PFSK-1 (cell line): ENCODE data around the gene GLT6D1.

Experiments
- FOXP2 ChIP-seq: optimal IDR thresholded peaks from 2 replicates; pipeline ENCODE3; 2011; ENCODE audit warnings: borderline replicate concordance, control low read depth, inconsistent platforms; ENCODE audit not compliant: insufficient read depth; ENCODE audit errors: extremely low read length, extremely low read depth
- POLR2AphosphoS5 ChIP-seq: IDR thresholded peaks from 2 replicates; pipeline ENCODE4 v1.6.1; 2012; ENCODE audit warnings: low read depth, mild to moderate bottlenecking, control low read depth, low read length, moderate library complexity
- SIN3A ChIP-seq: IDR thresholded peaks from 2 replicates; pipeline ENCODE4 v1.6.1; 2012; ENCODE audit warnings: mild to moderate bottlenecking, low read length, moderate library complexity, borderline replicate concordance; ENCODE audit not compliant: insufficient read depth
- TAF1 ChIP-seq: IDR thresholded peaks from 2 replicates; pipeline ENCODE4 v1.6.1; 2012; ENCODE audit warnings: low read length, control low read depth, borderline replicate concordance; ENCODE audit not compliant: insufficient read depth
- TF ChIP-seq, protein P1 (sequence below), 2 experiments: IDR thresholded peaks; 2 replicates each; pipeline versions ENCODE4 v1.6.1 to v1.8.0; 2011 to 2012; ENCODE audit warnings: low read depth in 2 of 2, low read length in 2 of 2, control low read depth in 1 of 2, inconsistent platforms in 1 of 2, mild to moderate bottlenecking in 1 of 2, moderate library complexity in 1 of 2; ENCODE audit not compliant: insufficient read depth in 1 of 2

The GLT6D1 gene

DNA sequence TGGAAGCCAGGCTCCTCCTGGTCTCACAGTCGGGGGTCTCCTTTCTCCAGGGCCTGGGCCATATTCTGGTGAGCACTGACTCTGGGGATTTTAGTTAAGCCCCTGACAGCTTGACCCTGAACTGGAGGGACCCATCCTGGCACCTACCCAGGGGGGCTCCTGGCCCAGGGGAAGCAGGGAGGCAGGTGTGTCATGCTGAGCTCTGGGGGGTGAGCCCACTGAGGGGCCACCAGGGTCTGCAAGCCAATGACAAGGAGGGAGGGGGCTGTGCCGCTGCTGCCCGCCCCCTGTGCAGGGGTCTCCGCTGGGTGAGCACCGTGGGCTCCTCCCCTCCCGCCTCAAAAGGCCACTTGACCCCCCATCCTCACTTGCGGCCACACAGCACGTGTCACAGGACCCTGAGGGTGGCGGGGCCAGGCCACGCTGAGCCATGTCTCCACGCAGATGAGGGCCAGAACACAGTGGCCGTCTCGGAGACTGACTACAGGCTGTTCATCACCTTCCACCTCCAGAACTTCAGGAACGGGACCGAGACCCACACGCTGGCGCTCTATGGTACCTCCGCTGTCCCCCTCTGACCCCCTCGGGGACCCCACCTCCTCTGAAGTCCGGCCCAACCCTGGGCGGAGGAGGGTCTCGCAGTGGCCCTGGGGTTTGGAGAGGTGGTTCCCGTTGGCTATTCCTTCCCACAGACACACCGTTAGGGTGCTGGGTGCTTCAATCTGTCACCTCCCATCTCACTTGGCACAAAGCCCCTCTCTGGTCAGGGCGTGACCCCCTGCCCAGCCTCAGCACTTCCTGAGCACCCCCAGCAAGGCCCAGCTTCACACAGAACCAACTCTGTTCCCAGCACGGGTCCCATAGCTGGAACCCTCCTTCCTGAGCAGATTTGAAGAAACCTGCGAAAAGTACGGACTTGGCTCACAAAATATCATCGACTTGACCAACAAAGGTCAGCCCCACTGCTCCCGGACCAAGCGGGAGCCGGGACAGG is 25.8 kb upstream of the GLT6D1 start:
- TF ChIP-seq, protein P1, sequence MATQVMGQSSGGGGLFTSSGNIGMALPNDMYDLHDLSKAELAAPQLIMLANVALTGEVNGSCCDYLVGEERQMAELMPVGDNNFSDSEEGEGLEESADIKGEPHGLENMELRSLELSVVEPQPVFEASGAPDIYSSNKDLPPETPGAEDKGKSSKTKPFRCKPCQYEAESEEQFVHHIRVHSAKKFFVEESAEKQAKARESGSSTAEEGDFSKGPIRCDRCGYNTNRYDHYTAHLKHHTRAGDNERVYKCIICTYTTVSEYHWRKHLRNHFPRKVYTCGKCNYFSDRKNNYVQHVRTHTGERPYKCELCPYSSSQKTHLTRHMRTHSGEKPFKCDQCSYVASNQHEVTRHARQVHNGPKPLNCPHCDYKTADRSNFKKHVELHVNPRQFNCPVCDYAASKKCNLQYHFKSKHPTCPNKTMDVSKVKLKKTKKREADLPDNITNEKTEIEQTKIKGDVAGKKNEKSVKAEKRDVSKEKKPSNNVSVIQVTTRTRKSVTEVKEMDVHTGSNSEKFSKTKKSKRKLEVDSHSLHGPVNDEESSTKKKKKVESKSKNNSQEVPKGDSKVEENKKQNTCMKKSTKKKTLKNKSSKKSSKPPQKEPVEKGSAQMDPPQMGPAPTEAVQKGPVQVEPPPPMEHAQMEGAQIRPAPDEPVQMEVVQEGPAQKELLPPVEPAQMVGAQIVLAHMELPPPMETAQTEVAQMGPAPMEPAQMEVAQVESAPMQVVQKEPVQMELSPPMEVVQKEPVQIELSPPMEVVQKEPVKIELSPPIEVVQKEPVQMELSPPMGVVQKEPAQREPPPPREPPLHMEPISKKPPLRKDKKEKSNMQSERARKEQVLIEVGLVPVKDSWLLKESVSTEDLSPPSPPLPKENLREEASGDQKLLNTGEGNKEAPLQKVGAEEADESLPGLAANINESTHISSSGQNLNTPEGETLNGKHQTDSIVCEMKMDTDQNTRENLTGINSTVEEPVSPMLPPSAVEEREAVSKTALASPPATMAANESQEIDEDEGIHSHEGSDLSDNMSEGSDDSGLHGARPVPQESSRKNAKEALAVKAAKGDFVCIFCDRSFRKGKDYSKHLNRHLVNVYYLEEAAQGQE (IDR thresholded peaks at IDR 0.05; ENCODE audit: insufficient read depth in 1 of 2, low read depth in 2 of 2, low read length in 2 of 2), result no peak
- no peak for TF ChIP-seq POLR2AphosphoS5
- no peak for TF ChIP-seq SIN3A
- TF ChIP-seq TAF1, result no peak
- no peak for TF ChIP-seq FOXP2

DNA sequence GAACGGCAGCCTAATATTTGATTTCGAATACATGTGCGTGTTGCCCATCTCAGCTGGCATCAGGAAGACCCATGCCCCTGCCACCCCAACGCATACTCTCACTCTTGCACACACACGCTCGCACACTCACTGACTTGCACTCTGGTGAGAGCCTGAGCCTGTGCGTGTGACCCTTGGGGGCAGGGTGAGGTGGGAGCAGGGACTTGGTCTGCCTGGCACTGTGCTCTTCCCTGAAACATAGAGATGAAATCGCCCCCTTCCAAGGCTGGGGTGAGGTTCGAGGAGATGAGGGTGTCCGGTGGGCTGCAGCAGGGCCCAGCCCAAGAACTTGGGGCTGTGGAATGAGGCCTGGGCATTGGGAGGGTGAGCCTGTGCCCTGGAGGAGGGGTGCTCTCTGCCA is 24.9 kb upstream of the GLT6D1 start:
- TF ChIP-seq TAF1 (no peak), SIN3A (no peak), FOXP2 (no peak), POLR2AphosphoS5 (no peak)
- TF ChIP-seq, protein P1 (IDR thresholded peaks at IDR 0.05; ENCODE audit: insufficient read depth in 1 of 2, low read depth in 2 of 2, low read length in 2 of 2), result no peak

DNA sequence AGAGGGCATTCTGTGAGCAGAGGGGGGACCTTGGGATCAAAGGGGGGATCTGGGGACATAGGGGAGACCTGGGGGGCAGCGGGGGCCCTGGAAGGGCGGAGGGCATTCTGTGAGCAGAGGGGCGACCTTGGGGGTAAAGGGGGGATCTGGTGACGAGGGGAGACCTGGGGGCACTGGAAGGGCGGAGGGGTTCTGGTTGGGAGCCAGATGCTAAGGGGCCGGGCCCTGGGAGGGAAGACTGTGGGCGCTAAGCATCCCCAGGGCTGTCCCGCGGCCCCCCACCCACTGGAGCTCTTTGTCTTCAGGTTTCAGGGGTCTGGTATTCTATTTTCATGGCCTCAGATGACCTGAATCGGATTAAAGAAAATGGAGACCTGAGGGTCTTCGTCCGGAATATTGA is 24.5 kb upstream of the GLT6D1 start:
- no peak for TF ChIP-seq POLR2AphosphoS5
- no peak for TF ChIP-seq SIN3A
- TF ChIP-seq, protein P1 (IDR thresholded peaks at IDR 0.05; ENCODE audit: insufficient read depth in 1 of 2, low read depth in 2 of 2, low read length in 2 of 2), result no peak
- no peak for TF ChIP-seq TAF1
- no peak for TF ChIP-seq FOXP2

DNA sequence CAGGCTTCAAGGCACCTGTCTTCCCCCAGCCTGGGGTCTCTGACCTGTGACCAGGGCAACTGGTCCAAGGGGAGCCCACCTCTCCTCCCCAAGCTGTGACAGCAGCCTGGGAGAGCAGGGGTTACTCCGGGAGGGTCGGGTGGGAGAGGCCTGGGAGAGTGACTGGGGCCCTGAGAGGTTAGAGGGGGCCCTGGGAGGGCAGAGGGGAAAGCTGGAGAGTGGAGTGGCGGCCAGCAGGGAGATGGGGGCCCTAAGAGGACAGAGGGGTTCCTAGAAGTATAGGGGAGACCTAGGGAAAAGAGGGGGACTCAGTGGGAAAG is 24.1 kb upstream of the GLT6D1 start:
- TF ChIP-seq FOXP2, result no peak
- TF ChIP-seq TAF1, result no peak
- no peak for TF ChIP-seq POLR2AphosphoS5
- no peak for TF ChIP-seq SIN3A
- TF ChIP-seq, protein P1 (IDR thresholded peaks at IDR 0.05; ENCODE audit: insufficient read depth in 1 of 2, low read depth in 2 of 2, low read length in 2 of 2), result no peak
